ENCODE data around the gene ATR.

- TF ChIP-seq CTCF (IDR thresholded peaks at IDR 0.05) (no peak), POLR2AphosphoS5 (IDR thresholded peaks at IDR 0.05) (no peak), POLR2A (IDR thresholded peaks at IDR 0.05) (no peak)
These were observed 145.4 kb downstream of the ATR start for GRCh38 chr3:142433110-142433509.

All from prostate gland (tissue), 2 donors.